NCI-H1930 (cell line): ENCODE results near the gene USP53.
A peak's percentile ranks its signal among the peaks of the same experiment; 100 is the strongest.
"Not testable (repeated sequence)": the region's sequence is repeated elsewhere in the genome, so short reads cannot be mapped to it uniquely, and the experiment has no call there.

Source experiments
- DNase-seq, 2 experiments: peaks; one replicate each; lab custom pipeline; 2025; lab: John Stamatoyannopoulos, UW

Gene USP53

DNA sequence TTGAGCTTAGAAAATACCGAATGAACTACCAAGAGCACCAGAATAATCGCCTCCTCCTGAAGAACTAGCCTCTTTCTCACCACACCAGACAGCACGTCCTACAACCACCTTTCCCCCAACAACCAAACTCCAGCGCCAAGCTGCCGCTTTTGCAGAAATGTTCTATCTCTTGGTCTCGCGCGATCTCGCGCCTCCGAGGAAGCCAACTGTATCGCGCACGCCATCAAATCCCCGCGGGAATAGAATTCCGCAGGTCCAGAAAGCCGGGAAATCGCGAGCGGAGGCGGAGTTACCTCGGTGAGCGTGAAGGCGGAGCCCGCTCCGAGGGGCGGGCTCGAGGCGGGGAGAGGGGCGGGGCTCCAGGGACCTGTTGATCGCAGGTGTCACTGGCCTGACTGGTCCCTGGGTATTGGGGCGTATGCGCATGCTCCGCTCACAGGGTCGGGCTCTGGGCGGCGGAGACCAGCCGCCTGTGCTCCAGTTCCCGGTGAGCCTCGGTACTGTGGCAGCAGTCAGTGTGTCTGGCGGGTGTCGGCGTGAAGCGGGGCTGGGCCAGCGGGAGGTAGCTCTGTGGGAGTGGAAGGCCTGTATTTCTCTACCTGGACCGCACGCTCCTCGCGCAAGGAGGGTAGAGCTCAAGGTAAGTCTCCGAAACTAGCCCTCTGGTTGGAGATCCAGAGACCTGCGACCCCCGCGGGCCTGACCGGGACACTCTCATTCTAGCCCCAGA lies at the start of gene USP53:
Gene USP53, plus strand, starts transcription at position 480 of the 730 bp plus-strand sequence. CDS start 27,047 bp downstream, outside the sequence.
- peak; percentile 97 to 98 for DNase-seq

DNA sequence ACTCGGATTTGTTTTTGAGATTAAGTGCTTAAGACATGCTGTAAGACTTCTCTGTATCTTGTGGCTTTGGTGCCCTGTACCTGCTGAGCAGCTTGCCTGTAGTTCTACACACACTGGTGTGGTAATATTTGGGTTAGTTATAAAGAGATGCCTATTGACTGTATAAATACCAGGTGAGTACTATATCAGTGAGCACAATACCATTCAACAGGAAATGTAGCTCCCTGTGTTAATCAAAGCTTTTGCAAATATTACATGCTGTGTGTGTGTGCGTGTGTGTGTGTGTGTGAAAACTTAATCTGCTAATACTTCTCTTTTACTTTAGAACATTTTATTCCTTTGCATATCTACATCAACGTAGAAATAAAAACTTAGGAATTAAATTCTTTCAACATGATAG lies 46.7 kb upstream of the USP53 start:
- DNase-seq: no peak

DNA sequence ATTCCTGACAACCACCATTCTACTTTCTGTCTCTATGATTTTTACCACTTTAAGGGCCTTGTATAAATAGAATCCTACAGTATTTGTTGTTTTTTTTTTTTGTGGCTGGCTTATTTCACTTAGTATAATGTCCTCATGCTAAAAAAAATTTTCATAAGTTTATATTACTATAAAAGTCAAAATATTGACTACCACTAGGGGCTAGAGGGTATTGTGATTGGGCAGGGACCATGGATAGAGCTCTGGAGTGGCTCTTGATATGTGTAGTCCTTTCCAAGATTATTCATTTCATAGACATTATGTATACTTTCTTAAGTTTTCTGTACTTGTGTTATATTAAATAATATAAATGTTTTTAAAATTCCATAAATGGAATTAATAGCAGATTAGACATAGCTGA lies 42.3 kb upstream of the USP53 start:
- DNase-seq: no peak

DNA sequence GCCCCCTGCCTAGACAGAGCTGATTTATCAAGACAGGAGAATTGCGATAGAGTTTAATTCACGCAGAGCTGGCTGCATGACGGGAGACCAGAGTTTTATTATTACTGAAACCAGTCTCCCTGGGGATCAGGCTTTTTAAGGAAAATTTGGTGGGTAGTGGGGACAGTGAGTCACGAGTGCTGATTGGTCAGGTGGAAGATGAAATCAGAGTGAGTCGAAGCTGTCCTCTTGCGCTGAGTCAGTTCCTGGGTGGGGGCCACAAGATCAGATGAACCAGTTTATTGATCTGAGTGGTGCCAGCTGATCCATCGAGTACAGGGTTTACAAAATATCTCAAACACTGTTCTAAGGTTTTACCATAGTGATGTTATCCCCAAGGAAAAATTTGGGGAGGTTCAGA lies 40.3 kb upstream of the USP53 start:
- DNase-seq: no peak

DNA sequence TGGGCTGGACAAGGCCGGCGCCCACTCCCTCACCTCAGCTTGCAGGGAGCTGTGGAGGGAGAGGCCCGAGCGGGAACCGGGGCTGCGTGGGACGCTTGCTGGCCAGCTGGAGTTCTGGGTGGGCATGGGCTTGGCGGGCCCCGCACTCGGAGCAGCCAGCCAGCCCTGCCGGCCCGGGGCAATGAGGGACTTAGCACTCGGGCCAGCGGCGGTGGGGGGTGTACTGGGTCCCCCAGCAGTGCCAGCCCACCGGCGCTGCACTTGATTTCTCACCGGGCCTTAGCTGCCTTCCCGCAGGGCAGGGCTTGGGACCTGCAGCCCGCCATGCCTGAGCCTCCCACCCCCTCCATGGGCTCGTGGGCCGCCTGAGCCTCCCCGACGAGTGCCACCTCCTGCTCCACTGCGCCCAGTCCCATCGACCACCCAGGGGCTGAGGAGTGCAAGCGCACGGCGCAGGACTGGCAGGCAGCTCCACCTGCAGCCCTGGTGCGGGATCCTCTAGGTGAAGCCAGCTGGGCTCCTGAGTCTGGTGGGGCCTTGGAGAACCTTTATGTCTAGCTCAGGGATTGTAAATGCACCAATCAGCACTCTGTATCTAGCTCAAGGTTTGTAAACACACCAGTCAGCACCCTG lies 38.7 kb upstream of the USP53 start:
- DNase-seq: not testable (repeated sequence)

DNA sequence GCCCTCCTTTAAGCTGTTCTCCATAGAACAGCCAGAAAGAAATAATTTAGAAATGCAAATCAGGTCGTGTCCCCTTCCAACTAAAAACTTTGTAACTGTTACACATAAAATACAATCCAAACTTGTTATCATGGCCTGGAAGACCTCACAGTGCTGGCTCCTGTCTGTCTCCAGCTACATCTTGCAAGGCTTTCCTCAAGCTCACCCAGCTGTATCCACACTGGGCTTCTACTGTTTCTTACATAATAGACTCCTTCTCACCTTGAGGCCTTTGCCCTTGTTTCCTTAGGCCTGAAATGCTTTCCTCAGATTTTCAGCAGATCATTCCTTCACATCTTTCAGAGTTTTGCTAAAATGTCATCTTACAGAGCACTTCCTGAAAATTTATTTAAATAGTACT lies 33.5 kb upstream of the USP53 start:
- no peak for DNase-seq

DNA sequence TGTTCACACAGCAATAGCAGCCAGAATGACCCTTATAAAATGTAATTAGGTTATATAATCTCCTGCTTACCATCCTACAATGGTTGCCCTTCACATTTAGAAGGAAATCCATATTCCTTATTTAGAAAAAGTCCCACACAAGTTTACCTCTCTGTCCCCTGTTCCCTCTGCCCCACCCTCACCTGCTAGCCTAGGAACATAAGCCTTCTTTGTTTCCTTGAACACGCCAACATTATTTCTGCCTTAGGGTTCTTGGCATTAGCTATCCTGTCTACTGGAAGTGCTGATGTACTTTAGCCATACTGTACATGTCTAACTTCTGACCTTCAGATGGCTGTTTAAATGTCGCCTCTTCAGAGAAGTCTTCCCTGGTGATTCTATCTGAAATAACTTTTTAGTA lies 28.4 kb upstream of the USP53 start:
- DNase-seq: no peak

DNA sequence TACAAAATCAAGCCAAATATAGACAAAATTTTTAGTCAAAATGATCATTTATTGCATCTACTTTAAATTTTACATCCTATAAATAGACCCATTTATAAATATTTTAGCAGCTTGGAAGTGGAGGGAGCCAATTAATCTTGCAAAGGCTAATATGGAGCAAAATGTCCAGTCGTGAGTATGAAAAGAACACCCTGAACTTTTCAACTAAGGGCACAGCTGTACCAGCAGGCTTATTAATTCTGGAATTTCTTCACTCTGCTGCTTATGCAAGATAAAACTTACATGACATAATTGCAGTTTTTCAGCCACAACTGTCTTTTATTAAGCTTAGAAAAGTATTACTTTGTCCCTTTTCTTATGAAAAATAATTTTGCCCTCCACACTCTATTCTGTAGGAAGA lies 22.9 kb upstream of the USP53 start:
- DNase-seq: no peak

DNA sequence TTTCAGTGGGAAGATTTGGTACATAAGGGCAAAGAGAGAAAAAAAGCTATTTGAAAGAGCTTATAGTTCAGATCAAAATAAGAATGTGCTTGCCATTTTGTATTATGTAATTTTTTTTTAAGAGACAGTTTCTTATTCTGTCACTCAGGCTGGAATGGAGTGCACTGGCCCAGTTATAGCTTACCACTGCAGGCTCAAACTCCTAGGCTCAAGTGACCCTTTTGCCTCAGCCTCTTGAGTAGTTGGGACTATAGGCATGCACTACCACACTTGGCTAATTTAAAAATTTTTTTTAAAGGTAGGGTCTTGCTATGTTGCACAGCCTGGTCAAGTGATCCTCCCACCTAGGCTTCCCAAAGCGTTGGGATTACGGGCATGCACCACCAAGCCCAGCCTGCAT lies 22.2 kb upstream of the USP53 start:
- DNase-seq: no peak

DNA sequence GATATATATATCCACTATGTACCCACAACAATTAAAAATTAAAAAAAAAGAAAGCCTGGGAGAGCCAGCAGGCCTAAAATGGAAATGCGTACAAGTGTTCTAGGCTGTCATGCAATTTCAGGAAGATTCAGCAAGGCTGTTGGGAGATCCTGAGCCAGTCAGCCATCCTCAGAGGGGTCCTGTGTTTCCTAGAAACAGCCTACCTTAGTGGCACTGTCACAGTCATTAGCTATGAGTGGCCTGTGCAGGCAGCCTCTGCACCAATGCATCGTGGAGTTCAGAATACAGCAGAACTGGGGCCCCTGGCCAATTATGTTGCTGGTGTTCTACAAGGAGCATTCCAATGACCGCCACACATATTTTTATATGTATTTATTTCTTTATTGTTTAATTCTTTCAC lies 21.0 kb upstream of the USP53 start:
- DNase-seq: no peak

DNA sequence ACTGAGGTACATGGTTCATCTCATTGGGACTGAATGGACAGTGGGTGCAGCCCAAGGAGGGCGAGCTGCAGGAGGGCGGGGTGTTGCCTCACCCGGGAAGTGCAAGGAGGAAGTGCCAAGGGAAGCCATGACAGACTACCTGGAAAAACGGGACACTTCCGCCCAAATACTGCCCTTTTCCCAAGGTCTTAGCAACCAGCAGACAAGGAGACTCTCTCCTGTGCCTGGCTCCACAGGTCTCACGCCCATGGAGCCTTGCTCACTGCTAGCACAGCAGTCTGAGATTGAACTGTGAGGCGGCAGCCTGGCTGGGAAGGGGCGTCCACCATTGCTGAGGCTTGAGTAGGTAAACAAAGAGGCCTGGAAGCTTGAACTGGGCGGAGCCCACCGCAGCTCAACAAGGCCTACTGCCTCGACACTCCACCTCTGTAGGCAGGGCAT lies 14.7 kb upstream of the USP53 start:
- DNase-seq: no peak

DNA sequence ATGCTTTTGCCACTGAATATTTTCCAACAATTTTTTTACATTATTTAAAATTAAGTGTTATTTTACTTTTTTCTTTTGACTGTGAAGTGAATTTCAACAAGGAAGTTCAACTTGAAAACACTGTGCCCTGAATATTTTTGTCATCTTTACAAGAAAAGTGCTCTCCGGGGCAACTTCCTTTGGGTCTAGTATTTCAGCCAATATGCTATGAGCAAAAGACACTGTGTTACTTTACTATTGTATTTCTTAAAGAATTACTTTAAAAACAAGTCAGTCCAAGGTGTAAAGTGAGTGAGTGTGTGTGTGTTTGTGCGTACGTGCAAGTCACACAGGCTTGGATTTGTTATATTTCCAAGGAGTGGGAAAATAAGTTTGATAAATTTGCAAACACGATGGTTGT lies 7.6 kb upstream of the USP53 start:
- no peak for DNase-seq

DNA sequence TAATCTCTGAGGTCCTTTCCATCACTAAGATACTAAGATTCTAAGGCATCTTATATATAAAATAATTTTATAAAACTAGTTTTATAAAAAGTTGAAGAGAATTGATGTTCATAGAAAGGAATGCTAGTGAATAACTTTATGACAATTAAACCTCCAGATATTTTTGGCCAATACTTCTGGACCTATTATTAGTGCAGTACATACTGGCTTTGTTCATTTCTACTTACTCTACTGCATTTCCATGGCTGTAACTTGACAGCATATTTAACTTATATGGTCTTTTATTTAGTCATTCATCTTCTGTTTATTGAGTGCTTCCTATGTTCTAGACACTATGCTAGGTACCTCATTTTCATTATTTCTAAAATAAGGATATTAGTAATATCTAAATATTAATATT lies 6.8 kb upstream of the USP53 start:
- DNase-seq: no peak

DNA sequence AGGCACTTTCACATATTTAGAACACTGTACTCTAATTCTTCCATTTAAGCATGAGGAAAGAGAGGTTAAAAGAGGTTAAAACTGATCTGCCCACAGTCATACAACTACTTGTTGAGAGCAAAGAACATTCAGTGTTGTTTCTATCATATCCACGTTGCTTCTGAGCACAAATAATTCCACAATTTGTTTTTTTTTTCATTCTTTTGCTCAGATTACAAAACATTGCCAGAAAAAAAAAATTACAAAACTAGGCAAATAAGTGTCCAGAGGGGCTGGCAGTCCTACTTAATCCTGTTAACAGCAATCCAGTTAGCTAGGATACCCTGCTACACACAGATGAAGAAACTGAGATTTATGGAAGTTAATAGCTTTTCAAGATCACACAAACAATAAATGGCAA lies 6.3 kb upstream of the USP53 start:
- no peak for DNase-seq

DNA sequence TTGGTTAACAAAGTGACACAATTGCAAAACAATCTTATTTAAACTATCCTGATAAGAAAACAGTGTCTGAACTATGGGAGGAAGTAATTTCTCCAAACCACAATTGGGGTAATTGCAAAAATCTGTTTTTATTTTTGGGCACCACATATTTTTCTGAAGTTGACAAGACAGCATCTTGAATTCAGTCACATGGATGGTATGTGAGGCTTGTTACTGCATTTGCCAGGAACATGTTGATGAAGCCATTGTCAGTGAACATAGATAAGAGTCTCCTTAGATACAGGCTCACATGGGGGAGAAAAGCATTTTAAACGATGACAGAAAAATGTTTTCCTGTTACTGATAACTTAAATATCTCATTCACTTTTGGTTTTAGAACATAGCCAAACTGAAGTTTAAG lies 5.5 kb upstream of the USP53 start:
- DNase-seq: no peak

DNA sequence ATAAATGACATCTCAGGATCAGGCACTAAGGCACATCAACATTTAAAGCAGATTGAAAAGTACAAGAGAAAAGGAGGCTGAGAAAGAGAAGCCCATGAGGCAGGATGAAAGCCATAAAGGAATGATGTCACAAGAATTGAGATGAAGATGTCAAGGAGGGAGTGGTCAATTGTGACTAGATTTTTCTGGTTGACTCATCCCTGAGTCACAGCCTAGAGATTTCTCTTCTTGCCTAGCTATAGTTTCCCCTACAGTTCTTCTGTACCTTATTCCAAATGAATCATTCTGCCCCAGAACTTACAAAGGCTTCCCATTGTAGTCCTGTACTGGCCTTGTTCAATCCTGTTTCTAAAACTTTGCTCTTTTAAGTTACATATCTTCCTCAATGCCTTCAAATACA lies 3.4 kb upstream of the USP53 start:
- no peak for DNase-seq

DNA sequence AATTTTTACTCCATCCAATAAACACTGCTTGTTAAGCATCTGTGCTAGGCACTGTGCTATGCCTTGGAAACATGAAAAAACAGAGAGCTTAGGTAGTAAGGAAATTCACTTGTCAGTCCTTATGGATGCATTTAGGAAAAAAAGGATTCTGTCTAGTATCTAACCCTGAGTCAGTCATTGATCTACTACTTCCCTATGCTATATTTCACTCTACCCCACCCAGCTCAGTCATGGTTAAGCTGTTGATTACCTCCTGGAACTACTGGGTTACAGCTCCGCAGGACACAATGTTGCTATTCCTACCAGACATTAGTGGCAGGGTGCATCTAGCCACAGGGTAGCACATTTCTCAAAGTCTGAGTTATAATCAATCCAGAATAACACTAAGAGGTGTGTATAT lies 2.9 kb upstream of the USP53 start:
- DNase-seq: no peak

DNA sequence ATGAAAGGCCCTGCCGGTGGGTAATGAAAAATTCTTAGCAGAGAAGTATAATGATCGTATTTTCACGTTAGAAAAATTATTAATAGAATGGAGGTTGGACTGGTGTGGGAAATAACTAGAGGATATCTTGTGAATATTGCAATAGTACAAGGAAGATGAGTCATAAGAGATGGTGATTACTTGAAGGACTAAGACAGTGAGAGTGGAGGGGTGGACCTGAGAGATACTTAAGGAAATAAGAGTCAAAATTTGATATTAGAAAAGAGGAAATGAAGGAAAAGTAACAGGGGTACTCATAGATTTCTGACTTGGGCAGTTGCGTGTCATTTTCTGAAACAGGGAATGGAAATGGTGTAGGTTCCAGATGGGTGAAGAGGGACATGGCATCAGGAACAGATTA lies 1.7 kb upstream of the USP53 start:
- no peak for DNase-seq

DNA sequence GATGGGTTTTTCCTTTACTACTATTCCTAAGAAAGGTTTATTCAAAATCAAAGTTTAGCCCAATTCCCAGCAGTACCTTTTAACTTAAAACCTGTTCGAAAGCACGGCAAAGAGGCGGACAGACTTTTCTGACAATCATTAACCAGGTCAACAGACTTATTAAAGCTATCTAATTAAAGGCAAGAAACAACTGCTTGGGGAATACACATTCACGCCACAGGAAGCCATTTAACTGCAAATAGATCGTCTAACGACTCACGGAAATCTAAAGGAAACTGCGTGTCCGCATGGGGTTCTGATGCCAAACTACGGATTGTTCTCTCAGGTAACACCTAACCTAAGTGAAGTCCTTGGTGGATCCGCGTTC lies 663 bp upstream of the USP53 start:
- DNase-seq: no peak

DNA sequence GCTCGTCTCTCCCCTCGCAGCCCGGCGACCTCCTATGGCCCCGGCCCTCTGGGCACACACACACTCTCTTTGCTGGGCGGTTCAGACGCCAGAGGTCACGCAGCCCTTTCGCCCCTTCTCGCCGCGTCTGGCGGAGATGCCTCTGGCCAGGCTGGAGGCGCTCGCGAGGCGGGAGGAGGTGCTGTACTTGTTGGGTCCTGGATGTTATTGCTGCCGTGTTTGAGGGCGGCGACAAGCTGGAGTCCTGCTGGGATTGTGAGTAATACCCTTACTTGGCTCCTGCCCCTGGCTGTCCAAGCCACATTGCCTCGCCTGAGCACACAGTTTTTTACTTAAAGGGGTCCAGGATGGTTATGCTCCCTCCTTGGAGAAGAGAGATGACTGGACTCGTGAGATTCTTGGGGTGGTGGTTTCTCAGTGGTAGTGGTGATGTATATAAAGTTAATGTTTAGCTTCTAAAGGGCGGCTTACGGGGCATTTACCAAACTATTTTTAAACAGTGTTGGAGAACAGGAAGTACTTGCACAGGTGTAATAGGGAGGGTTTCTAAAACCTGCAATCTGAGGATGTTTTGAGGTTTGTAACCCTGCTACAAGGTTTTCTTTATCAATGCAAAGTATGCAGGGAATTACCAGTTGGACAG lies 572 bp downstream of the USP53 start:
- peak; percentile 38 to 70 for DNase-seq

DNA sequence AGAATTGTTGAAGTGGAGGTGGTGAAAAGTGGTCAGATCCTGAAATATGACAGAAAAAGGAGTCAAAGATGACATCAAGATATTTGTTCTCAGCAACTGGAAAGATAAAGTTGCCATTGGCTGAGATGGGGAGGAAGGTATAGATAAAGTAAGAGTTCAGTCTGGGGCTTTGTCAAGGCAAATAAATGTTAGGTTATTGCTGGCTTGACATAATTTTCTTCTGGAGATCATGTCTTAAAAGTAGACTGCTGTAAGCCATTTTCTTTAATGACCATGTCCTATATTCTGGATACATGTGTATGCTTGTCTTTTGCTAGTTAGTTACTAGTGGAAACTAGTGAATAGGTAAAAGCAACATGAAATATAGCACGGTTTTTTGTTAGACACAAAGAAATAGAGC lies 5.6 kb downstream of the USP53 start:
- DNase-seq: no peak

DNA sequence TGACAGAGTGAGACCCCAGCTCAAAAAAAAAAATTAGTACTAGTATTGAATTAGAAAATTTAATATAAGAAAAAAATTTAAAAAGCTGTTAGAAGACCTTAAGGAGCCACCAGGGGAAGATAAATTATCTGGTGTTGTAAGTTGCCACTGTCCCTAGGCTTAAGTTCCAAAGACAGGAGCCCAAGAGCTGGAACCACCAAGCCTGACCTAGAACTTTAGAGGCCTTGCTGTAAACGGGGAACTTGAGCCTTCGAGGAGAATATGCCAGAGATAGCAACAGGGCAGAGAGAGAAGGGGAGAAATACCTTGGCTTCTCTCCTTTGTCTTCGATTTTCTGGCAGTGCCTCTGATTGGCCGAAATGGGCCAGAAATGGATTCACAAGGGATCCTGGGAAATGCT lies 8.9 kb downstream of the USP53 start:
- DNase-seq: no peak

DNA sequence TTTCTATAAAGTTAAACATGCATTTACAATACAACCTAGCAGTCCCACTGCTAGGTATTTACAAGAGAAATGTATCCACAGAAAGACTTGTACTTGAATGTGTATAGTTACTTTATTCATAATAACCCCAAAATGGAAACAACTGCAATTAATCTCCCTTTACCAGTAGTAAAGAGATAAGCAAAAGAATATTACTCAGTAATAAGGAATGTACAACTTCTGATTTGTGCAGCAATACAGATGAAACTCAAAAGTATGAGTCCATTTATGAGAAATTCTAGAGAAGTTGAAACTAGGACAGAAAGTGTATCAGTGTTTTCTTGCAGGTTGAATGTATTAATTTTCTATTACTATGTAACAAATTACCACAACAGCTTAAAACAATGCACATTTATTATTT lies 15.2 kb downstream of the USP53 start:
- DNase-seq: no peak

DNA sequence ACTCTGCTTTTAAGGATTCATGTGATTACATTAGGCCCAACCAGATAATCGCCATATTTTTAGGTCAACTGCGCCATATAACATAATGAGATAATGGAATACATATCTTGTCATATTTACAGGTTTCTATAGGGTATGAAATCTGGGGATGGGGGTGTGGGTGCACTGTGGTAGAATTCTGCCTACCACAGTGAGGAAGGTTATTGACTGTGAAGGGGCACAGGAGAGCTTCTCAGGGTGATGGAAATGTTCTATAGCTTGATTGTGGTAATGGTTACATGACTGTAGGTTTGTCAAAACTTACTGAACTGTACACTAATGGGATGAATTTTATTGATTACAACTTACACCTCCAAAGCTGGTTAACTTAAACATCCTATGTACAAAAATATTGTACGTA lies 15.9 kb downstream of the USP53 start:
- no peak for DNase-seq
